ENCODE measurements around the gene CCDC82.

DNA sequence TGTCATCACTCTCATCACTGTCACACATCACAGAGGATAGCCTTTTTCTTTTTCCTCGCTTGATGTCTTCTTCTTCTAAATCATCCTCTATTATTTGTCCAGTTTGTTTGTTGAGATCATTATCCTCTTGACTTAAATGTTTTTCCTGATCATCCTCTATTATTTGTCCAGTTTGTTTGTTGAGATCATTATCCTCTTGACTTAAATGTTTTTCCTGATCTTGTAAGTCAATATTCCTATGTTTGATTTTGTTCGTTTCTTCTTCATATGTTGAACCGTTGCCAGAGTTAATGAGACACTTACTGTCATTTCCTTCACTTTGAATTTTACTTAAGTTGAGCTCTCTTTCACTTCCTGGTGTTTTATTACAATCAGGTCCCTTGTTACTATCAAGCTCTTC, 5.6 kb downstream of the CCDC82 start:
- TF ChIP-seq POLR2A (IDR thresholded peaks at IDR 0.05) (no peak), EP300 (IDR thresholded peaks at IDR 0.05) (no peak)
- TF ChIP-seq, protein P1, sequence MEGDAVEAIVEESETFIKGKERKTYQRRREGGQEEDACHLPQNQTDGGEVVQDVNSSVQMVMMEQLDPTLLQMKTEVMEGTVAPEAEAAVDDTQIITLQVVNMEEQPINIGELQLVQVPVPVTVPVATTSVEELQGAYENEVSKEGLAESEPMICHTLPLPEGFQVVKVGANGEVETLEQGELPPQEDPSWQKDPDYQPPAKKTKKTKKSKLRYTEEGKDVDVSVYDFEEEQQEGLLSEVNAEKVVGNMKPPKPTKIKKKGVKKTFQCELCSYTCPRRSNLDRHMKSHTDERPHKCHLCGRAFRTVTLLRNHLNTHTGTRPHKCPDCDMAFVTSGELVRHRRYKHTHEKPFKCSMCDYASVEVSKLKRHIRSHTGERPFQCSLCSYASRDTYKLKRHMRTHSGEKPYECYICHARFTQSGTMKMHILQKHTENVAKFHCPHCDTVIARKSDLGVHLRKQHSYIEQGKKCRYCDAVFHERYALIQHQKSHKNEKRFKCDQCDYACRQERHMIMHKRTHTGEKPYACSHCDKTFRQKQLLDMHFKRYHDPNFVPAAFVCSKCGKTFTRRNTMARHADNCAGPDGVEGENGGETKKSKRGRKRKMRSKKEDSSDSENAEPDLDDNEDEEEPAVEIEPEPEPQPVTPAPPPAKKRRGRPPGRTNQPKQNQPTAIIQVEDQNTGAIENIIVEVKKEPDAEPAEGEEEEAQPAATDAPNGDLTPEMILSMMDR (IDR thresholded peaks at IDR 0.05), result no peak
